Measurements from ENCODE around the gene TAF12.
"Not testable (repeated sequence)": the region's sequence is repeated elsewhere in the genome, so short reads cannot be mapped to it uniquely, and the experiment has no call there.

Gene TAF12, protein sequence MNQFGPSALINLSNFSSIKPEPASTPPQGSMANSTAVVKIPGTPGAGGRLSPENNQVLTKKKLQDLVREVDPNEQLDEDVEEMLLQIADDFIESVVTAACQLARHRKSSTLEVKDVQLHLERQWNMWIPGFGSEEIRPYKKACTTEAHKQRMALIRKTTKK

GRCh38 chr1:28642847-28643635, at the start of gene TAF12:
TSS of gene TAF12 (minus strand) at chr1:28643067. CDS start at chr1:28622081, 20,986 bp downstream.
- Mint-ChIP-seq H3K4me3 (peak within 1 kb of the TSS; percentile 95 to 97), H3K27ac (peak within 1 kb of the TSS; percentile 100), H3K27me3 (no peaks in the 10 kb centered on the region), H3K36me3 (peaks cover 4 to 14% of the 10 kb centered on the region in 2 donors), H3K9me3 (no peaks in the 10 kb centered on the region), H3K4me1 (peaks cover 20 to 39% of the 10 kb centered on the region in 2 donors)
- ATAC-seq (replicated peaks) (peak; percentile 89 to 91), DNase-seq (peak; percentile 85)

DNA sequence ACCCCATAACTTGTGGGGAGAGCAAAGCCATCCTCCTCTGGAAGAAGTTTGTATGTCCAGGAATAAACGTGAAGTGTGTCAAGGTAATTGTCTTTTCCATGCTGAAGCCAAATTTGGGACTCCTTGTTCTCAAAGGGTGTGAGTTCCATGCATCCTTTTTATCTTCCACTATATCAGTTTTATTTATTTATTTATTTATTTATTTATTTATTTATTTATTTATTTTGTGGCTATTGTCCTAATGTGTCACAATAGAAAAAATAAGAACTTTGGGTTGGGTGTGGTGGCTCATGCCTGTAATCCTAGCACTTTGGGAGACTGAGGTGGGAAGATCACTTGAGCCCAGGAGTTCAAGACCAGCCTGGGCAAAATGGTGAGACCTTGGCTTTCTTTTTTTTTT, 48.8 kb upstream of the TAF12 start:
- not testable (repeated sequence) for H3K27ac Mint-ChIP-seq; H3K4me1 Mint-ChIP-seq; H3K9me3 Mint-ChIP-seq; DNase-seq; ATAC-seq (replicated peaks); H3K4me3 Mint-ChIP-seq; H3K27me3 Mint-ChIP-seq
- peaks cover 9 to 33% of the 10 kb centered on the region in 2 donors for H3K36me3 Mint-ChIP-seq

DNA sequence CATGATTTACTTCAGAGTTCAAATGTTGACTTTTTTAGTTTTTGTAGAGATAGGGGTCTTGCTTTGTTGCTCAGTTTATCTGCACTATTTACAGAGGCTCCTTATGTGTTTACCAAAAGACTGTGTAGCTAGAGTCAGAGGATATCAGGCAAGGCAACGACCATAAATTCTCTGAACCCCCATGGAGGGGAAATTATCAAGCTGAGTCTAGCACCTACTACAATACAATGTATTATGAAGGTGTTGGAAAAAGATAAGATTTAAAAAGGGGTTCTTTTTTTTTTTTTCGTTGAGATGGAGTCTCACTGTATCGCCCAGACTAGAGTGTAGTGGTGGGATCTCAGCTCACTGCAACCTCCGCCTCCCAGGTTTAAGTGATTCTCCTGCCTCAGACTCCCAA, 42.1 kb upstream of the TAF12 start:
- DNase-seq (no peak), ATAC-seq (replicated peaks) (no peak)
- no peak overlapping the region for H3K27ac Mint-ChIP-seq
- H3K9me3 Mint-ChIP-seq, result no peaks in the 10 kb centered on the region
- H3K27me3 Mint-ChIP-seq, result no peaks in the 10 kb centered on the region
- H3K36me3 Mint-ChIP-seq, result peaks cover 18 to 36% of the 10 kb centered on the region in 2 donors
- H3K4me3 Mint-ChIP-seq, result no peak overlapping the region
- peaks cover 5 to 6% of the 10 kb centered on the region in 2 donors for H3K4me1 Mint-ChIP-seq

DNA sequence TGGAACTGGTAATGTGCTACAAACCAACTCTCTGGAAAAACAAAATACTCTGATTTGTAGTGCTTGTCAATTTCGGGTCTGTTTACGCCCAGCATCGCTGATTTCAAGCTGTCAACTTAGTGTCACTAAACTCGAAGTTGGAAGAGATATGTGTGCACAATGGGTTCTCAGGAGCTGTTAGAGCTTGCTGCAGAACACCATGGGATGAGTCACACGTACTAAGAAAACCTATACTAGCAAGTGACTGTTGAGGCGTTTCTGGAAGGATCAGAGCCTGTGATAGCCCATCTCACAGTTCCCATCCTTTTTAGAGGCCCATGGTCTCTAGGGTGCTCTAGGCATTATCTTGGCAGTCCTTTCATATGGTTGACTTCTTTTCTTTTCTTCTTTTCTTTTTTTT, 40.0 kb upstream of the TAF12 start:
- peaks cover 20 to 33% of the 10 kb centered on the region in 2 donors for H3K36me3 Mint-ChIP-seq

GRCh38 chr1:28680151-28680550, 37.3 kb upstream of the TAF12 start:
- no peaks in the 10 kb centered on the region for H3K27me3 Mint-ChIP-seq
- H3K4me1 Mint-ChIP-seq, result peaks cover 4 to 7% of the 10 kb centered on the region in 2 donors
- DNase-seq (no peak), ATAC-seq (replicated peaks) (no peak)
- no peak overlapping the region for H3K4me3 Mint-ChIP-seq
- H3K27ac Mint-ChIP-seq, result no peak overlapping the region
- H3K36me3 Mint-ChIP-seq, result peaks cover 15 to 29% of the 10 kb centered on the region in 2 donors
- no peaks in the 10 kb centered on the region for H3K9me3 Mint-ChIP-seq

More for the DNA sequence above, 40.0 kb upstream of the TAF12 start:
- H3K27me3 Mint-ChIP-seq, result no peaks in the 10 kb centered on the region
- no peak overlapping the region for H3K27ac Mint-ChIP-seq
- no peak for ATAC-seq (replicated peaks)
- H3K4me1 Mint-ChIP-seq, result peaks cover 5 to 6% of the 10 kb centered on the region in 2 donors
- no peak overlapping the region for H3K4me3 Mint-ChIP-seq
- DNase-seq, result no peak
- H3K9me3 Mint-ChIP-seq, result no peaks in the 10 kb centered on the region

GRCh38 chr1:28675924-28676257, 33.0 kb upstream of the TAF12 start:
- Mint-ChIP-seq H3K27ac (no peak overlapping the region), H3K4me1 (peaks cover 4 to 5% of the 10 kb centered on the region in 2 donors), H3K9me3 (no peaks in the 10 kb centered on the region), H3K4me3 (no peak overlapping the region), H3K36me3 (peaks cover 4 to 14% of the 10 kb centered on the region in 2 donors), H3K27me3 (no peaks in the 10 kb centered on the region)
- no peak for DNase-seq
- ATAC-seq (replicated peaks), result no peak

DNA sequence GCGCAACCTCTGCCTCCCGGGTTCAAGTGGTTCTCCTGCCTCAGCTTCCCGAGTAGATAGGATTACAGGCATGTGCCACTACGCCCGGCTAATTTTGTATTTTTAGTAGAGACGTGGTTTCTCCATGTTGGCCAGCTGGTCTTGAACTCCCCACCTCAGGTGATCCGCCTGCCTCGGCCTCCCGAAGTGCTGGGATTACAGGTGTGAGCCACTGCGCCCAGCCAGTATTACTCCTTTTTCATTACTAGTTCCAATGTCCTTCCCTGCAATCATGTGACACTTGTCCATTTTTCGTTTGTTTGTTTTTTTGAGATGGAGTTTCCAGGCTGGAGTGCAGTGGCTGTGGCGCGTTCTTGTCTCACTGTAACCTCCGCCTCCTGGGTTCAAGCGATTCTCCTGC, 30.1 kb upstream of the TAF12 start:
- H3K4me3 Mint-ChIP-seq; H3K27me3 Mint-ChIP-seq; DNase-seq; ATAC-seq (replicated peaks); H3K9me3 Mint-ChIP-seq; H3K4me1 Mint-ChIP-seq: not testable (repeated sequence)
- H3K36me3 Mint-ChIP-seq, result peaks cover 2 to 20% of the 10 kb centered on the region in 2 donors
- H3K27ac Mint-ChIP-seq, result peak overlapping the region; percentile 37

DNA sequence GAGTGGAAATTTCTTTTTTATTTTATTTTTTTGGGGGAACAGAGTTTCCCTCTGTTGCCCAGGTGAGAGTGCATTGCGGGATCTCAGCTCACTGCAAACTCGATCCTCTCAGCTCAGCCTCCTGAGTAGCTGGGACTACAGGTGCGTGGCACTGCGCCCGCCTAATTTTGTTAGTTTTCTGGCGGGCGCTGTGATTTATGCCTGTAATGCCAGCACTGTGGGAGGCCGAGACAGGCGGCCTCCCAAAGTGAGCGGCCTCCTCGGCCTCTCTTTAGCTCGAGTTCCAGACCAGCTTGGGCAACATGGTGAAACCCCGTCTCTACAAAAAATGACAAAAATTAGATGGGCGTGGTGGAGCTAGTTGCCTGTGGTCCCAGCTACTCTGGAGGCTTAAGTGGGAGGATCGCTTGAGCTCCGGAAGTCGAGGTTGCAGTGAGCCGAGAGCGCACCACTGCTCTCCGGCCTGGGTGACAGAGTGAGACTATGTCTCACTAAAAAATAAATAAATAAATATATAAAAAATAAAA, 28.4 kb upstream of the TAF12 start:
- Mint-ChIP-seq H3K4me3 (no peak overlapping the region), H3K27ac (no peak overlapping the region), H3K4me1 (peaks cover 8 to 10% of the 10 kb centered on the region in 2 donors), H3K36me3 (peaks cover 2 to 20% of the 10 kb centered on the region in 2 donors), H3K27me3 (no peaks in the 10 kb centered on the region), H3K9me3 (no peaks in the 10 kb centered on the region)
- DNase-seq (no peak), ATAC-seq (replicated peaks) (no peak)

DNA sequence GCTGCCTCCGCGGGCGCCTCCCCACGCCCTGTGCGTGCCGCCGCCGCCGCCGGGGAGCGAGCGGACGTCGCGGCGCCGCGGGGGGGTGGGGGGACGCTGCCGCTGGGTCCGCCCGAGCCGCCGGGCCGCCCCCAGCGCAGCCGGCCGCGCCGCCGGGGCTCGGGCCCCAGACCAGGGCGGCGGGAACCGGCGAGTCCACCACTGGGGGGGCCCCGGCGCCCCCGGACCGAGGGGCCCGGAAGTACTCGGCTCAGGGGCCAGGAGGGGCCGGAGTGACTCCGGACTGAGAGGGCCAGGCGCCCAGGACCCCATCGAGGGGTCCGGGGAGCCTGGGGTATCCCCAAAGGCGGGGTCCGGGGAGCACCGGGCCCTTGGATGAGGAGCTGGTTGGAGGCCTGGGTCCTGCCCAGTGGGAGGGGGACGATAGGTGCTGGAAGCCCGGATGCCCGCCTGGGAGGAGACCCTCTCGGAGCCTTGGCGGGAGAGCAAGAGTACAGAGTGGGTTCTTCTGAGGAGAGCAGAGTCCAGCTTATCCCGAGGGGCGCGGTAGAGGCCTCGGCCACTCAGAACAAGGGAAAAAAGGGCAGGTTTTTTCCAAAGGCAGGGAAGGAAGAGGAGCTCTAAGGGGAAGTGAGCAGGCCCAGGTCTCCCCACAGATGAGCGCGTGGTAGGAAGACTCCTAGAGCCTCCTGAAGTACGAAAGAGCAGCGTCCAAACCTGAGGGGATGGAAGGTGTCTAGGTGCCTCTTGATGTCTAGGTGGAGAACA, 26.3 kb upstream of the TAF12 start:
- Mint-ChIP-seq H3K4me3 (peak overlapping the region; percentile 97 to 99), H3K4me1 (peaks cover 5 to 8% of the 10 kb centered on the region in 2 donors), H3K27me3 (no peaks in the 10 kb centered on the region), H3K27ac (peak overlapping the region; percentile 97), H3K36me3 (peaks cover 2 to 11% of the 10 kb centered on the region in 2 donors), H3K9me3 (no peaks in the 10 kb centered on the region)
- ATAC-seq (replicated peaks) (peak; percentile 76 to 82), DNase-seq (peak; percentile 46)

- Mint-ChIP-seq H3K27ac (peak within 1 kb of the TSS; percentile 97), H3K9me3 (no peaks in the 10 kb centered on the region), H3K4me3 (peak within 1 kb of the TSS; percentile 97 to 99), H3K27me3 (no peaks in the 10 kb centered on the region), H3K4me1 (peaks cover 5 to 8% of the 10 kb centered on the region in 2 donors), H3K36me3 (peaks cover 2 to 11% of the 10 kb centered on the region in 2 donors)
- DNase-seq (peak; percentile 80), ATAC-seq (replicated peaks) (peak; percentile 77 to 79)
Observed at GRCh38 chr1:28668191-28668955, 25.5 kb upstream of the TAF12 start, which contains the start of gene GMEB1. TSS of gene GMEB1 (plus strand) at chr1:28668784. CDS start at chr1:28683613, 14,829 bp downstream.

- Mint-ChIP-seq H3K27me3 (no peaks in the 10 kb centered on the region), H3K9me3 (no peaks in the 10 kb centered on the region), H3K4me3 (peak overlapping the region; percentile 26 to 43), H3K27ac (peak overlapping the region; percentile 65), H3K36me3 (peaks cover 2 to 7% of the 10 kb centered on the region in 2 donors), H3K4me1 (peaks cover 5 to 7% of the 10 kb centered on the region in 2 donors)
- DNase-seq, result no peak
- ATAC-seq (replicated peaks), result no peak
Observed at GRCh38 chr1:28666806-28667205, 23.9 kb upstream of the TAF12 start.

GRCh38 chr1:28663871-28664470, 21.1 kb upstream of the TAF12 start:
- Mint-ChIP-seq H3K4me1 (peaks cover 5% of the 10 kb centered on the region in 2 donors), H3K27ac (no peak overlapping the region), H3K27me3 (no peaks in the 10 kb centered on the region), H3K9me3 (no peaks in the 10 kb centered on the region), H3K36me3 (no peaks in the 10 kb centered on the region), H3K4me3 (no peak overlapping the region)
- no peak for DNase-seq
- no peak for ATAC-seq (replicated peaks)

- Mint-ChIP-seq H3K9me3 (no peaks in the 10 kb centered on the region), H3K4me3 (no peak overlapping the region), H3K27me3 (no peaks in the 10 kb centered on the region), H3K36me3 (no peaks in the 10 kb centered on the region), H3K4me1 (no peaks in the 10 kb centered on the region), H3K27ac (no peak overlapping the region)
- ATAC-seq (replicated peaks) (no peak), DNase-seq (no peak)
Observed at GRCh38 chr1:28656335-28656734, 13.5 kb upstream of the TAF12 start.

All from stimulated activated naive B cell treated with anti-CD40 and anti-IgM and Interleukin-4, amounts not matched to agents 10 μg/mL and 1 μg/mL and 100 μg/mL, for 72 hours (primary cell).